HepG2 (cell line): ENCODE data around the gene CACNA1D.

Experiments used
- BRCA1 ChIP-seq: sonication (generic); formaldehyde crosslinking; IDR thresholded peaks from 2 replicates; pipeline ENCODE4 v1.4.0; 2020; ENCODE audit warnings: missing genetic modification reagents
- CEBPB ChIP-seq: IDR thresholded peaks from 2 replicates; pipeline ENCODE4 v1.6.1; 2011; ENCODE audit warnings: low read depth, low read length, improper control_type of control experiment, borderline replicate concordance
- FOSL1 ChIP-seq: sonication (generic); formaldehyde crosslinking; IDR thresholded peaks from 2 replicates; pipeline ENCODE4 v1.9.0; 2021; ENCODE audit warnings: missing genetic modification reagents, borderline replicate concordance
- IRF1 ChIP-seq: sonication (generic); formaldehyde crosslinking; IDR thresholded peaks from 2 replicates; pipeline ENCODE4 v1.4.0; 2020; ENCODE audit warnings: low read depth, mild to moderate bottlenecking, missing genetic modification reagents
- PCBP2 ChIP-seq: fragments of 200-400 bp; formaldehyde crosslinking; optimal IDR thresholded peaks from 2 replicates; pipeline ENCODE3; 2018; ENCODE audit warnings: low read length, low read depth; ENCODE audit not compliant: poor library complexity, severe bottlenecking
- PHF5A ChIP-seq: IDR thresholded peaks from one replicate; pipeline ENCODE4 v1.6.1; 2018; ENCODE audit warnings: low read depth, missing genetic modification reagents; ENCODE audit not compliant: unreplicated experiment
- PRDM15 ChIP-seq: sonication (generic); formaldehyde crosslinking; IDR thresholded peaks from 2 replicates; pipeline ENCODE4 v1.4.0; 2020; ENCODE audit warnings: missing genetic modification reagents
- RXRA ChIP-seq: sonication (generic); formaldehyde crosslinking; IDR thresholded peaks from 2 replicates; pipeline ENCODE4 v1.5.1; 2020; ENCODE audit warnings: missing genetic modification reagents
- SATB2 ChIP-seq: sonication (generic); formaldehyde crosslinking; IDR thresholded peaks from 2 replicates; pipeline ENCODE4 v1.5.0; 2020; ENCODE audit warnings: missing genetic modification reagents
- SMAD3 ChIP-seq: sonication (generic); formaldehyde crosslinking; IDR thresholded peaks from 2 replicates; pipeline ENCODE4 v1.4.0; 2020; ENCODE audit warnings: missing genetic modification reagents
- ZC3H4 ChIP-seq: sonication (generic); formaldehyde crosslinking; IDR thresholded peaks from 2 replicates; pipeline ENCODE4 v1.4.0; 2020; ENCODE audit warnings: missing genetic modification reagents, borderline replicate concordance
- TF ChIP-seq, protein P1 (sequence below): sonication (generic); formaldehyde crosslinking; IDR thresholded peaks from 2 replicates; pipeline ENCODE4 v1.4.0; 2020; ENCODE audit warnings: missing genetic modification reagents
- TF ChIP-seq, protein P2 (sequence below): IDR thresholded peaks from 2 replicates; pipeline ENCODE4 v1.6.1; 2018; ENCODE audit warnings: missing genetic modification reagents, mild to moderate bottlenecking, missing compliant biosample characterization
- TF ChIP-seq, protein P3 (sequence below): sonication (generic); formaldehyde crosslinking; IDR thresholded peaks from 2 replicates; pipeline ENCODE4 v1.9.0; 2022; ENCODE audit warnings: missing genetic modification reagents, mild to moderate bottlenecking, borderline replicate concordance

- TF ChIP-seq, protein P1, sequence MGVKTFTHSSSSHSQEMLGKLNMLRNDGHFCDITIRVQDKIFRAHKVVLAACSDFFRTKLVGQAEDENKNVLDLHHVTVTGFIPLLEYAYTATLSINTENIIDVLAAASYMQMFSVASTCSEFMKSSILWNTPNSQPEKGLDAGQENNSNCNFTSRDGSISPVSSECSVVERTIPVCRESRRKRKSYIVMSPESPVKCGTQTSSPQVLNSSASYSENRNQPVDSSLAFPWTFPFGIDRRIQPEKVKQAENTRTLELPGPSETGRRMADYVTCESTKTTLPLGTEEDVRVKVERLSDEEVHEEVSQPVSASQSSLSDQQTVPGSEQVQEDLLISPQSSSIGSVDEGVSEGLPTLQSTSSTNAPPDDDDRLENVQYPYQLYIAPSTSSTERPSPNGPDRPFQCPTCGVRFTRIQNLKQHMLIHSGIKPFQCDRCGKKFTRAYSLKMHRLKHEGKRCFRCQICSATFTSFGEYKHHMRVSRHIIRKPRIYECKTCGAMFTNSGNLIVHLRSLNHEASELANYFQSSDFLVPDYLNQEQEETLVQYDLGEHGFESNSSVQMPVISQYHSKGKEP (CRISPR knock-in tag): no peak
- TF ChIP-seq SMAD3 (CRISPR knock-in tag) (no peak), BRCA1 (CRISPR knock-in tag) (no peak), CEBPB (no peak), FOSL1 (no peak), SATB2 (CRISPR knock-in tag) (no peak), PRDM15 (CRISPR knock-in tag) (no peak), IRF1 (CRISPR knock-in tag) (no peak), PCBP2 (no peak), ZC3H4 (no peak), RXRA (CRISPR knock-in tag) (no peak), PHF5A (CRISPR knock-in tag) (no peak)
- TF ChIP-seq, protein P2, sequence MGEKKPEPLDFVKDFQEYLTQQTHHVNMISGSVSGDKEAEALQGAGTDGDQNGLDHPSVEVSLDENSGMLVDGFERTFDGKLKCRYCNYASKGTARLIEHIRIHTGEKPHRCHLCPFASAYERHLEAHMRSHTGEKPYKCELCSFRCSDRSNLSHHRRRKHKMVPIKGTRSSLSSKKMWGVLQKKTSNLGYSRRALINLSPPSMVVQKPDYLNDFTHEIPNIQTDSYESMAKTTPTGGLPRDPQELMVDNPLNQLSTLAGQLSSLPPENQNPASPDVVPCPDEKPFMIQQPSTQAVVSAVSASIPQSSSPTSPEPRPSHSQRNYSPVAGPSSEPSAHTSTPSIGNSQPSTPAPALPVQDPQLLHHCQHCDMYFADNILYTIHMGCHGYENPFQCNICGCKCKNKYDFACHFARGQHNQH: no peak
- TF ChIP-seq, protein P3, sequence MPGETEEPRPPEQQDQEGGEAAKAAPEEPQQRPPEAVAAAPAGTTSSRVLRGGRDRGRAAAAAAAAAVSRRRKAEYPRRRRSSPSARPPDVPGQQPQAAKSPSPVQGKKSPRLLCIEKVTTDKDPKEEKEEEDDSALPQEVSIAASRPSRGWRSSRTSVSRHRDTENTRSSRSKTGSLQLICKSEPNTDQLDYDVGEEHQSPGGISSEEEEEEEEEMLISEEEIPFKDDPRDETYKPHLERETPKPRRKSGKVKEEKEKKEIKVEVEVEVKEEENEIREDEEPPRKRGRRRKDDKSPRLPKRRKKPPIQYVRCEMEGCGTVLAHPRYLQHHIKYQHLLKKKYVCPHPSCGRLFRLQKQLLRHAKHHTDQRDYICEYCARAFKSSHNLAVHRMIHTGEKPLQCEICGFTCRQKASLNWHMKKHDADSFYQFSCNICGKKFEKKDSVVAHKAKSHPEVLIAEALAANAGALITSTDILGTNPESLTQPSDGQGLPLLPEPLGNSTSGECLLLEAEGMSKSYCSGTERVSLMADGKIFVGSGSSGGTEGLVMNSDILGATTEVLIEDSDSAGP: no peak
These were observed 91.2 kb downstream of the CACNA1D start for GRCh38 chr3:53585627-53586026.
